AG09319 (cell line): ENCODE measurements around the gene CEMP1.
A peak's percentile ranks its signal among the peaks of the same experiment; 100 is the strongest.
"Not testable (repeated sequence)": the region's sequence is repeated elsewhere in the genome, so short reads cannot be mapped to it uniquely, and the experiment has no call there.

Experiments used
- DNase-seq: peaks from one replicate; pipeline ENCODE4 v3.0.0-alpha.2; 2010; ENCODE audit warnings: low read depth; ENCODE audit errors: extremely low read depth
- TF ChIP-seq, protein P1 (sequence below): IDR thresholded peaks from 2 replicates; pipeline ENCODE4 v1.5.1; 2011; ENCODE audit warnings: low read depth, mild to moderate bottlenecking, inconsistent platforms, low read length, moderate library complexity

CEMP1 gene

DNA sequence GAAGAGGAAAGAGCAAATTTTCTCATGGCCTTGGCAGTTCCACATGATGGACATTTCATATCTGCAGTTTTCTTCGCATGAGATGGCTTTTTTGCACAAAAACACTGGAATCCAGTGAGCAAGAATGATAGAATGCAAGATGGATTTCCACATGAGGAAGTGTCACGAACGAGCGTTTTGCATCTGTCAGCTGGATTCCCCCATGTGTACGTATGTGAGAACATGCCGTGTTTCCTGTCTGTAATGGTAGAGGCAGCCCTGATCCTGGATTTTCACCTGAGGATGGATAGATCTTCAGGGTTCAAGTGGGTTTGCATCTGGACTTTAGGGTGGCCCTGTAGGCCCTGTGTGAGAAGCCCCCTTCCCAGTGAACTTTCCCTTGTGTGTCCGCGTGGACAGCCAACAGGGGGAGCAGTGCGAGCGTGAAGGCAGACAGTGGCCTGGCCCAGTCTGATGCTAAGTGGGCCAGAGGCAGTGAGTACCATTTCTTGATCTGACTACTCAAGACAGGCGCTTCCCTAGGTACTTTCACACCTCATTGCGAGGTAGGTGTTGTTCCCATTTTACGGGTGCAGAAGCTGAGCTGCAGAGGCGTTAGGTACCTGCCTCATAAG lies 8.7 kb upstream of the CEMP1 start:
- TF ChIP-seq, protein P1, sequence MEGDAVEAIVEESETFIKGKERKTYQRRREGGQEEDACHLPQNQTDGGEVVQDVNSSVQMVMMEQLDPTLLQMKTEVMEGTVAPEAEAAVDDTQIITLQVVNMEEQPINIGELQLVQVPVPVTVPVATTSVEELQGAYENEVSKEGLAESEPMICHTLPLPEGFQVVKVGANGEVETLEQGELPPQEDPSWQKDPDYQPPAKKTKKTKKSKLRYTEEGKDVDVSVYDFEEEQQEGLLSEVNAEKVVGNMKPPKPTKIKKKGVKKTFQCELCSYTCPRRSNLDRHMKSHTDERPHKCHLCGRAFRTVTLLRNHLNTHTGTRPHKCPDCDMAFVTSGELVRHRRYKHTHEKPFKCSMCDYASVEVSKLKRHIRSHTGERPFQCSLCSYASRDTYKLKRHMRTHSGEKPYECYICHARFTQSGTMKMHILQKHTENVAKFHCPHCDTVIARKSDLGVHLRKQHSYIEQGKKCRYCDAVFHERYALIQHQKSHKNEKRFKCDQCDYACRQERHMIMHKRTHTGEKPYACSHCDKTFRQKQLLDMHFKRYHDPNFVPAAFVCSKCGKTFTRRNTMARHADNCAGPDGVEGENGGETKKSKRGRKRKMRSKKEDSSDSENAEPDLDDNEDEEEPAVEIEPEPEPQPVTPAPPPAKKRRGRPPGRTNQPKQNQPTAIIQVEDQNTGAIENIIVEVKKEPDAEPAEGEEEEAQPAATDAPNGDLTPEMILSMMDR, result peak; percentile 35
- DNase-seq, result not testable (repeated sequence)

DNA sequence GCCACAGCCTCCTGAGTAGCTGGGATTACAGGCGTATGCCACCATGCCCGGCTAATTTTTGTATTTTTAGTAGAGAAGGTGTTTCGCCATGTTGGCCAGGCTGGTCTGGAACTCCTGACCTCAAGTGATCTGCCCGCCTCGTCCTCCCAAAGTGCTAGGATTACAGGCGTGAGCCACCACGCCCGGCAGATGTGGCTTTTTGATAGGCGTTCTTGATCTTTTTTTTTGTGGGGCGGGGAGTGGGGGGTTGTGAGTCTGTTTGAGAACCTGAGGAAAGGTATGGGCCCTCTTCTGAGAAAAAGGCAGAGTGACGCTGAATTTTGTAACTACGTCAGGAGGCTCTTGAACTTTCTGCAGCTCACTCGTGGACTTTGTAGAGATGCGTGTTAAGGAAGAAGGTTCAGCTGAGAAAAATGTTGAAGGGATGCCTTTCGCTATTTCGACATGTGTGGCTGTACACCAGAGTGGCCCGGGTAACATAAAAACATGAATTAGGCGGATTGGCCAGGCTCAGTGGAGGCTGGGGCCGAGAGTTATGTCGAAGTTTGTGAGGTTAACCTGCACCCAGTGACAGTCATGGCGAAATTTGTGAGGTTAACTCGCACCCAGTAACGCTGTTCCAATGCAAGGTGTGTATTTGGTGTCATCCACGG lies 8.1 kb upstream of the CEMP1 start:
- not testable (repeated sequence) for DNase-seq

DNA sequence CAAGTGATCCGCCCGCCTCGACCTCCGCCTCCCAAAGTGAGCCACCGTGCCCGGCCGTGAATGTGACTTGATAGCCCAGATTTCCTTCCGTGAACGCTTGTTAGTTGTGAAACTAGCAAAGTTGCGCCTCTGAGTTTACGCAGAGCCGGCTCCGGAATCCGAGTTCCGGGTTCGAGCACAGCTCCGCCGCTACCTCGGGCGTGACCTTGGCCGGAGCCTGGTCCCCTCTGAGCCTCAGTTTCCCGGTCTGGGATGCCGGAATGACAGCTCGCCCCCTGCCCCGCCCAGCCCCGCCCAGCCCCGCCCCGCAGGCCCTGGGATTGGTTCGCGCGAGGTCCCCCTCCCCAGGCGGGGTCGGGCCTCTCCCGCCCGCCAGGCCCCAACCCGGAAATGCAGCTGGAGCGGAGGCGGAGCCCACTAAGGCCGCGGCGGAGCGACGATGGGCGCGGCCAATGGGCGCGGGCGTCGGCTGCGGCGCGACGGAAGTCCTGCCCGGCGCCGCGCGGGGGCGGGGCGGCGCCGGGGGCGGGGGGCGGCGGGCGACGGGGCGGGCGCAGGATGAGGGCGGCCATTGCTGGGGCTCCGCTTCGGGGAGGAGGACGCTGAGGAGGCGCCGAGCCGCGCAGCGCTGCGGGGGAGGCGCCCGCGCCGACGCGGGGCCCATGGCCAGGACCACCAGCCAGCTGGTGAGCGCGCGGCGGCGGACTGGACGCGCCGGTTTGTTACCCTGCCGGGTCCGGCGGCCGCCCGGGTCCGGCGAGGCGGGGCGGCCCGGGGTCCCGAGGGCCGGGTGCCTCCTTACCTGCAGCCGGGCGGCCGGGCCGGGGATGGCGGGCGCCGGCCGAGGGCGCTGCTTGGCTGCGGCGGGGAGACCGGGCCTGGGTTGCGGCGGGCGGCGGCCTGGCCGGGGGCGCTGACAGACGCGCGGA lies 6.5 kb upstream of the CEMP1 start, which contains the start of gene PDPK1:
TSS of gene PDPK1 (plus strand) at position 571 of the 929 bp plus-strand sequence. CDS start at position 663, 92 bp downstream.
- TF ChIP-seq, protein P1, result no peak
- DNase-seq, result peak; percentile 83

DNA sequence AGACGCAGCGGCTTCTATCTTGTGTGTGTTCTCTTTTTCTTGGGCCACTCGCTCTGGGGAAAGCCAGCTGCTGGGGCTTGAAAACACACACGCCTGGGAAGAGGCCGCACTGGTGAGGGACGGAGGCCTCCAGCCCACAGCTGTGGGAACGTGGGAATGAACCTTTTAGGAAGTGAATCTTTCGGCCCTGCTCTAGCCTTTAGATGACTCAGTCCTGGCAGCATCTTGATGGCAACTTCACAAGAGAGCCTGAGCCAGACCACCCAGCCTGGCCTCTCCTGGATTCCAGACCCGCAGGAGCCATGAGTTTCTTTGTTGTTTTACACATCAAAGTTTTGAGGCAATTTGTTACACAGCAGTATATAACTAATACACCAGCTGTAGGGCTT lies 4.4 kb upstream of the CEMP1 start:
- no peak for DNase-seq
- TF ChIP-seq, protein P1, result no peak

DNA sequence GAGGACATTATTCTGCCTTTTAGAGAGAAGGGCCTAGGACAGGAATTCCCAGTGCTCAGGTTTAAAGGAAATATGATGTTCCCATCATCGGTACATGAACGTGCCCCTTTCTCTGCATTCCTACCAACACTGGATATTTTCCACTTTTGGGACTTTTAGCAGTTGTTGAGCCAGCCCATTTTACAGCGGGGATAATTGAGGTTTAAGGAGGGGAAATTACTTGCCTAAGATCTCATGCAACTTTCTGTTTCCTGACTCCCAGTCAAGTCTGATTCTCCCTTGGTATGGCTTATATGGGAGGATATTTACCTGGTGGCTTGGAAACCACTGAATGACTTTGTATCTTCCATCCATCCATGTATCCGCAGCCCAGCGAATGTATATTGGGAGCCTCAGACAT lies 3.1 kb upstream of the CEMP1 start:
- not testable (repeated sequence) for DNase-seq

DNA sequence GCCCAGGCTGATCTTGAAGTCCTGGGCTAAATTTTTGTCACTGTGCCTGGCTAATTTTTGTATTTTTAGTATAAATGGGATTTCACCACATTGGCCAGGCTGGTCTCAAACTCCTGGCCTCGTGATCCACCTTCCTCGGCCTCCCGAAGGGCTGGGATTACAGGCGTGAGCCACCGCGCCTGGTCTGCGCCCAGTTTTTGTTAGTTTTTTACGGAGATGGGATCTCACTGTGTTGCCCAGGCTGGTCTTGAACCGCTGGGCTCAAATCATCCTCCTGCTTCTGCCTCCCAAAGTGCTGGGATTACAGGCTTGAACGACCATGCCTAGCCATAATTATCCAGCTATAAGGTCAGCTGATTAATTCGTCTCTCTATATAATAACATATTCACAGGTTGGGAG lies 2.7 kb upstream of the CEMP1 start:
- no peak for DNase-seq
- TF ChIP-seq, protein P1, result no peak

DNA sequence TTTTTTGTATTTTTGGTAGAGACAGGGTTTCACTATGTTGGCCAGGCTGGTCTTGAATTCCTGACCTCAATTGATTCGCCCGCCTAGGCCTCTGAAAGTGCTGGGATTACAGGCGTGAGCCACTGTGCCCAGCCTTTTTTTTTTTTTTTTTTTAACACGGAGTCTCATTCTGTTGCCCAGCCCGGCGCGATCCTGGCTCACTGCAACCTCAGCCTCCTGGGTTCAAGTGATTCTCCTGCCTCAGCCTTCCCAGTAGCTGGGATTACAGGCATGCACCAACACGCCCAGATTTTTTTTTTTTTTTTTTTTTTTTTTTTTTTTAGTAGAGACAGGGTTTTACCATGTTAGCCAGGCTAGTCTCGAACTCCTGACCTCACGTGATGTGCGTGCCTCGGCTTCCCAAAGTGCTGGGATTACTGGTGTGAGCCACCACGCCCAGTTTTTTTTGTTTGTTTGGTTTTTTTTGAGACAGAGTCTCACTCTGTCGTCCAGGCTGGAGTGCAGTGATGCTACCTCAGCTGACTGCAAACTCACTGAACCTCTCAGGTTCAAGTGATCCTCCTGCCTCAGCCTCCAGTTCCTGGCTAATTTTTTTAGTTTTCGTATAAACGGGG lies 2.0 kb upstream of the CEMP1 start:
- DNase-seq, result not testable (repeated sequence)

DNA sequence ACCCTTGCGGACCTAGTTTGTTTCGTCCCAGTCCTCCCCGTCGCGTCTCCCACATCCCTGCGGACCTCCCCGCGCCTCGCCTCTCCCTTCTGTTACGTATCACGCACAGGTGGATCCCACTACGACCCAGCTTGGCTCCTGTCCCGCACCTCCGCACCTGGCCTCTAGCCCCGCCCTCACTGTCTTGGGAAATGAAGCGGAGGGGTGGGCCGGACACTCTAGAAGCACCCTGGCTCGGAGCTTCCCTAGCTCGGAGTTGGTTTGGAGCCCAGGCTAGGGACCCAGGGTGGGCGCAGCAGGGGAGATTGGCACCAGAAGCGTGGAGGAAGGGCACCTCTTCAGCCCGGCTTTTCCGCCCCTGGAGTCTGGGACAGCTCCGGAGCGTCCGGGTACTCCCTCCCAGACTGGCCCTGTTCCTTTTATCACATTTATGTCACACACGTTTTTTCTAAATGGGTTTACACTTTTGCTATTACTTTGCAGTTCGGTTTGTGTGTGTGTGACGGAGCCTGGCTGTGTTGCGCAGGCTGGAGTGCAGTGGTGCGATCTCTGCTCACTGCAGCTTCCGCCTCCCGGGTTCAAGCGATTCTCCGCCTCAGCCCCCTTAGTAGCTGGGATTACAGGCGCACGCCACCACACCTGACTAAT lies 1.4 kb upstream of the CEMP1 start:
- TF ChIP-seq, protein P1, result no peak
- no peak for DNase-seq
